ENCODE measurements around the gene NT5DC2. TPM values are rescaled to one million over a fixed set of nuclear protein-coding genes. Genes with fewer than 3 reads are reported as not detected.
"Not testable (repeated sequence)": the region's sequence is repeated elsewhere in the genome, so short reads cannot be mapped to it uniquely, and the experiment has no call there.

The NT5DC2 gene
- total RNA-seq, 1 donor from 2014 or later = 309 TPM

DNA sequence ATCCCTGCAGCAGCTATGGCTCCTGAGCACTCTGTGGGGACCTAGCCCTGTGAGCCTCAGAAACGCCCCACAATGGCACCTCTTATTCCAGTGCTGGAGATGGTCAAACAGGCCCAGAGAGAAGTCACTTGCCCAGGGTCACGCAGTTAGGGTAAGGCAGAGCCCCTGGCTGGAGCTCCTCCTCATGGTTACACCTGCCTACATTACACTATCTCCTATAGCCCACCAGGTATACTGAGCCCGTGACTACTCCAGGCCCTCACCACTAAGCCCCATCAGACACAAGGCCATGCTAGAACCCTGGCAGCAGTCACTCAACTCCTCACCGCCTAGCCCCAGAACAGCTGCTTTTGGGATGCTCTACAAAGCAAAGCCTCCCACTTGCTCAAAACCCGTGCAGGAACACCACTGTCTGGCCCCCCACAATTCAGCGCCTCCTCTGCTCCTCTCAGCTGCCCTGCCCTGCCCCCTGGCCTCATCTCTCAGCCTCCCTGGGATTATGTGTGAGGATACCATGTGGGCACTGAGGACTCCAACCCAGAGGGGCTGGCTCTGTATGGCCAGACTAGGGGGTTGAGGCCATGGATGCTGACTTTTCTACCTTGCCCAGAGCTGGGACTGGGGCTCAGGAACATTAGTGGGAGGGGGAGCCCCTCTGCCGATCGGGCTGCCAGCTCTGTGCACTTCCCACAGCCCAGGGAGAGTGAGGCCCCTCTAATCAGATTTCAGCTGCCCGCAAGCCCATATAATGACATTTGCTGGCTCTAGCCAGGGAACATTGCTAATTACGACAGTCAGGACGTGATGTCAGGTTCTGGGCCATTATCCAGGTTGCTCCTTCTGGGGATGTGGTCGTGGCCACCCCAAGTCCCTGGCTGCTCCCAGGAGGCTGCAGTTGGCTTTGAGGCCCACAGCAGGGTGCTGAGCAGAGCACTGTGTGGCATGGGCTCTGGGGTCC lies 4.0 kb downstream of the NT5DC2 start:
- Mint-ChIP-seq H3K9me3 (ENCODE audit: low read depth) (no peaks in the 10 kb centered on the region), H3K27me3 (ENCODE audit: low read depth) (no peaks in the 10 kb centered on the region), H3K27ac (ENCODE audit: unreplicated experiment) (peak overlapping the region; percentile 49), H3K4me1 (ENCODE audit: low read depth) (peaks cover 22% of the 10 kb centered on the region), H3K4me3 (ENCODE audit: unreplicated experiment) (no peak overlapping the region), H3K36me3 (ENCODE audit: low read depth) (peaks cover 15% of the 10 kb centered on the region)
- TF ChIP-seq, protein P1, sequence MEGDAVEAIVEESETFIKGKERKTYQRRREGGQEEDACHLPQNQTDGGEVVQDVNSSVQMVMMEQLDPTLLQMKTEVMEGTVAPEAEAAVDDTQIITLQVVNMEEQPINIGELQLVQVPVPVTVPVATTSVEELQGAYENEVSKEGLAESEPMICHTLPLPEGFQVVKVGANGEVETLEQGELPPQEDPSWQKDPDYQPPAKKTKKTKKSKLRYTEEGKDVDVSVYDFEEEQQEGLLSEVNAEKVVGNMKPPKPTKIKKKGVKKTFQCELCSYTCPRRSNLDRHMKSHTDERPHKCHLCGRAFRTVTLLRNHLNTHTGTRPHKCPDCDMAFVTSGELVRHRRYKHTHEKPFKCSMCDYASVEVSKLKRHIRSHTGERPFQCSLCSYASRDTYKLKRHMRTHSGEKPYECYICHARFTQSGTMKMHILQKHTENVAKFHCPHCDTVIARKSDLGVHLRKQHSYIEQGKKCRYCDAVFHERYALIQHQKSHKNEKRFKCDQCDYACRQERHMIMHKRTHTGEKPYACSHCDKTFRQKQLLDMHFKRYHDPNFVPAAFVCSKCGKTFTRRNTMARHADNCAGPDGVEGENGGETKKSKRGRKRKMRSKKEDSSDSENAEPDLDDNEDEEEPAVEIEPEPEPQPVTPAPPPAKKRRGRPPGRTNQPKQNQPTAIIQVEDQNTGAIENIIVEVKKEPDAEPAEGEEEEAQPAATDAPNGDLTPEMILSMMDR (IDR thresholded peaks at IDR 0.05) = no peak
- no peak for DNase-seq (ENCODE audit: low spot score)

DNA sequence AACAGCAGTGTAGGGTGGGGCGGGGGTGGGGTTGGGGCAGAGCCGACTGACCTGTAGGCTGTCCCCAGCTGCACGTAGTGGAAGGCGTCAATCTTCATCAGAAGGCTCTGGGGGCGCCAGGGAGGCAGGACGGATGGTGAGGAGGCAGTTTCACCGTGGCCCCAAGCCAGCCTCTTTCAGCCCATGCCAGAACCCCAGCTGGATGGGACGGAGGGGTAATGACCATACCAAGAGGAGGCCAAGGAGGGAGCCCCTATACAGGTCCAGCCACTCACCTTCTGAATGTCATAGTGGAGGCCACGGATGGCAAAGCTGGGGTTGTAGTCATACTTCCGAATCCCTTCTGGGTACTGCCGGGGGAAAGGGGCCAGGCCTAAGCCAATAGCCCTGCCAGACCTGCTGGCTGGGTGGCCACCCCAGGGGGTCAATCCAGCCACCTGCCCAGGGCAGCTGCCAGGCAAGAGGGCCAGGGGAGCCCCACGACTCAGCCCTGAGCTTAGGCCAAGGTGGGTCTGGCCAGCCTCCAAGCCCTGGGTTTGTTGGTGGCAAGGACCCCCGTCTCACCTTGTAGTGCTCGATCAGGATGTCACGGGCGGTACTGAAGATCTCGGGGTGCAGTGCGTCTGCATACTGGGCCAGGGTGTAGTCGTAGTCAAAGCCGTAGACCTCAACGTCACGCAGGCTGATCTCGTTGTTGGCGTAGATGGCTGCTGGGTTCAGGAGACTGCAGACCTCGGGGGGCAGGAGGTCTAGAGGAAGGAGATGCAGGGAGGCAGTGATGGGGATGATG lies 4.9 kb downstream of the NT5DC2 start:
- TF ChIP-seq, protein P1 (IDR thresholded peaks at IDR 0.05) = no peak
- Mint-ChIP-seq H3K9me3 (ENCODE audit: low read depth) (no peaks in the 10 kb centered on the region), H3K4me3 (ENCODE audit: unreplicated experiment) (no peak overlapping the region), H3K36me3 (ENCODE audit: low read depth) (peaks cover 21% of the 10 kb centered on the region), H3K27ac (ENCODE audit: unreplicated experiment) (no peak overlapping the region), H3K27me3 (ENCODE audit: low read depth) (no peaks in the 10 kb centered on the region), H3K4me1 (ENCODE audit: low read depth) (peaks cover 18% of the 10 kb centered on the region)
- peak; percentile 83 for DNase-seq (ENCODE audit: low spot score)

DNA sequence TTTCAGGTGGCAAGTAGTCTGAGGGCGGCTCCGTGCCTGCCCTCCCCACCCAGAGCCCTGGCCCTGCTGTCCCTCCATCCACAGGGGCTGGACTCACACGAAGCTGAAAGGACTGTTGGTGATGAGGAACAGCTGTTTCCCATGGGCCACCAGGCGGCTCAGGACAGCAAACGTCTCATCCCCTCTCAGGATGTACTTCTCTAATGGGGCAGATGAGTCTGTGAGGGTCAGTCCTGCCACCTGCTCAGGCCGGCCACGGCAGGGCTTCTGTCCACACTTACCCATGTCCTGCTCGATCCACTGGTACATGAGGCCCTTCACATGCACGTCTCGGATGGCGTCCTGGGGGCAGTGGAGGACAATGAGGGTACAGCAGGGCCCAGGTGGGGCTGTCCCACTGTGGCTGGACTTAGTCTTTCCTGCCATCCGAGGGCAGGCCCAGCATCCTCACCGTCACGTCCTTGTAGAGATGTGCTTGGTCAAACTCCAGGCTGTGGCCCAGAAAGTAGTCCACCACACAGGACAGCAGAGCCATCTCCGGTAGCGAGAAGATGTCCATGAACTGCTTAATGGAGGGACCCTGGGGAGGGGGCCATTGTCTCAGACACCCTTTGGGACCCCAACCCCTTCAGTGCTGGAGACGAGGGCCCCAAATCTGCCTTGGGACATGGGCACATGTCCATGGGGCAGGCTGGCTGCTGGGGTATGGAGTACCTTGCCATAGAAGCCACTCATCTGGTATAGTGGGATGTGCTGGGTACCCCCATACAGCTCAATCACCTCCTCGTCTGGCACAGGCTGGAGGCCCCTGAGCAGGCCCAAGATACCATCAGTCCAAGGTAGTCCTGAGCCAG lies 5.7 kb downstream of the NT5DC2 start:
- peak; percentile 79 for DNase-seq (ENCODE audit: low spot score)
- TF ChIP-seq, protein P1 (IDR thresholded peaks at IDR 0.05) = no peak
- H3K9me3 Mint-ChIP-seq (ENCODE audit: low read depth) = no peaks in the 10 kb centered on the region
- no peak overlapping the region for H3K4me3 Mint-ChIP-seq (ENCODE audit: unreplicated experiment)
- peaks cover 18% of the 10 kb centered on the region for H3K4me1 Mint-ChIP-seq (ENCODE audit: low read depth)
- no peaks in the 10 kb centered on the region for H3K27me3 Mint-ChIP-seq (ENCODE audit: low read depth)
- H3K27ac Mint-ChIP-seq (ENCODE audit: unreplicated experiment) = no peak overlapping the region
- H3K36me3 Mint-ChIP-seq (ENCODE audit: low read depth) = peaks cover 21% of the 10 kb centered on the region

DNA sequence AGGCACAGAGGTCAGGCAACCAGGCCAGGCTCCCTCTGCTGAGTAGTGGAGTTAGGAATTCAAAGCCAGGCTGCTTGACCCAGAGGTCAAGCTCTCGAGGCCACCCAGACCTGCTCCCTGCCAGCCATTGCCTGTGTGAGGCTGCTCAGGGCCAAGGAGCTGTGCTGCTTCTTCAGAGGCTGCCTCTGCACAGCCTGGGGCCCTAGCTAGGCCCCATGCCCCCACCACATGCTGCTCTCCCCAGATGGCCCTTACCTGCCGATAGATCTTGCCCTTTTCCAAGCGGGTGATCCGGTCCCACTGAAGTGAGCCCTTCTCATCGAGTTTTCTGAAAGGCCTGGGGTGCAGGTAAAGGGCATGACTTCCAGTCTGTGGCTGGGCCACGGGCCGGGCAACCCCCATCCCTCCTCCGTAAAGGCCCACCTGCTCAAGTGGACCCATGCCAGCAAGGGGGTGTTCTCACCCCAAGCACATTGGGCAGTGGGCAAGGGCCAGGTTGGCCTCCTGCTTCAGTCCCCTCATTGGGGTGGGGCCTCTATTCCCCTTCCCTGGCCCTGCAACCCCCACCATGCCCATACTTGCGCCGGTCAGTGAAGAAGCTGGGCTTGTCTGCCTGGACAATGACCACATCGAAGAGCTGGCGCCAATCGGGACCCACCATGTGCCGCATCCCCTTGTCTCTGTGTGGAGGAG lies 6.5 kb downstream of the NT5DC2 start:
- no peaks in the 10 kb centered on the region for H3K9me3 Mint-ChIP-seq (ENCODE audit: low read depth)
- peak; percentile 86 for DNase-seq (ENCODE audit: low spot score)
- TF ChIP-seq, protein P1 (IDR thresholded peaks at IDR 0.05) = no peak
- H3K4me3 Mint-ChIP-seq (ENCODE audit: unreplicated experiment) = no peak overlapping the region
- H3K4me1 Mint-ChIP-seq (ENCODE audit: low read depth) = peaks cover 13% of the 10 kb centered on the region
- peaks cover 21% of the 10 kb centered on the region for H3K36me3 Mint-ChIP-seq (ENCODE audit: low read depth)
- H3K27ac Mint-ChIP-seq (ENCODE audit: unreplicated experiment) = no peak overlapping the region
- H3K27me3 Mint-ChIP-seq (ENCODE audit: low read depth) = no peaks in the 10 kb centered on the region

DNA sequence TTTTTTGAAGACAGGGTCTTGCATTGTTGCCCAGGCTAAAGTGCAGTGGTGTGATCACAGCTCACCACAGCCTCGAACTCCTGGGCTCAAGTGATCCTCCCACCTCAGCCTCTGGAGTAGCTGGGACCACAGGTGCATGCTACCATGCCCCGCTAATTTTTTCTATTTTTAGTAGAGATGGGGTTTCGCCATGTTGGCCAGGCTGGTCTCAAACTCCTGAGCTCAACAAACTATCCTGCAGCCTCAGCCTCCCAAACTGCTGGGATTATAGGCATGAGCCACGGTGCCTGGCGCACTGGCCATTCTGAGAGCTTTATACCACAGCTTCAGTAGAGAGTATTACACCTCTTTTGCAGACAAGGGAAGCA lies 7.0 kb downstream of the NT5DC2 start:
- DNase-seq (ENCODE audit: low spot score); H3K27ac Mint-ChIP-seq (ENCODE audit: unreplicated experiment); H3K4me3 Mint-ChIP-seq (ENCODE audit: unreplicated experiment); H3K4me1 Mint-ChIP-seq (ENCODE audit: low read depth); H3K9me3 Mint-ChIP-seq (ENCODE audit: low read depth); H3K27me3 Mint-ChIP-seq (ENCODE audit: low read depth): not testable (repeated sequence)
- H3K36me3 Mint-ChIP-seq (ENCODE audit: low read depth) = peaks cover 21% of the 10 kb centered on the region
